Chondrocyte (in vitro differentiated cells): ENCODE measurements around the gene RECK. TPM values are rescaled to one million over a fixed set of nuclear protein-coding genes. Genes with fewer than 3 reads are reported as not detected.

Experiments
- DNase-seq: peaks from one replicate; pipeline ENCODE4 v3.0.0; 2021; ENCODE audit warnings: mixed read lengths, low spot score
- H3K27ac Mint-ChIP-seq: one replicate; pipeline ENCODE4 v1.8.0; 2021; ENCODE audit warnings: mild to moderate bottlenecking, moderate library complexity, mixed read lengths; ENCODE audit not compliant: unreplicated experiment
- H3K27me3 Mint-ChIP-seq: 2 replicates; pipeline ENCODE4 v1.8.0; 2021; ENCODE audit warnings: low read depth, mixed read lengths
- H3K36me3 Mint-ChIP-seq: 2 replicates; pipeline ENCODE4 v1.8.0; 2021; ENCODE audit warnings: low read depth, mixed read lengths
- H3K4me1 Mint-ChIP-seq: 2 replicates; pipeline ENCODE4 v1.8.0; 2021; ENCODE audit warnings: low read depth, mild to moderate bottlenecking, mixed read lengths
- H3K4me3 Mint-ChIP-seq: one replicate; pipeline ENCODE4 v1.8.0; 2021; ENCODE audit warnings: mild to moderate bottlenecking, moderate library complexity, mixed read lengths; ENCODE audit not compliant: unreplicated experiment
- H3K9me3 Mint-ChIP-seq: 2 replicates; pipeline ENCODE4 v1.8.0; 2021; ENCODE audit warnings: low read depth, mixed read lengths
- total RNA-seq: library from RNA; stranded (reverse); gene quantifications from 3 replicates; pipeline ENCODE4 v1.2.1, GENCODE V29; 2021
- TF ChIP-seq, protein P1 (sequence below): fragments of 200-600 bp; sonication (generic); IDR thresholded peaks from 2 replicates; pipeline ENCODE4 v1.5.0; 2021; ENCODE audit warnings: antibody characterized with exemption, mild to moderate bottlenecking, moderate library complexity

The RECK gene
- total RNA-seq, 1 donor from 2014 or later: 33.5 TPM

DNA sequence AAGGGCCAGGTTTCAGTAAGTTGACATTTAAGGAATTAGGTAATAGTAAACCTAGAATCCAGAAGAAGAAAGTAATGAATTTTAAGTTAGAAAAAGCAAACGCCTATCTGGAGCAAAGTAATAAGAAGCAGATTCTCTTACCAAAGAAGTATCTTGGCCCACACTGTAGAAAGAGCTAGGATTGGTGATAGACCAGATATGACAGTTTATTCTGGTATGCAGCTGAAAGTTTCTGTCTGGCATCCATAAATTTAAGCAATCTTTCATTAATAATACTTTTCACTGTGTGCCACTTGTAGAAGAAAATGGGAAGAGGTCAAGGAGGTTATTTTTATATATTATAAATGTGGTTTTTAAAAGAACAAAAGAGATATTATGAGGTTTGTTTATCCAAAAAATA, 3.0 kb downstream of the RECK start:
- Mint-ChIP-seq H3K27ac (peak overlapping the region; percentile 80), H3K4me1 (peaks cover 61% of the 10 kb centered on the region), H3K9me3 (peaks cover 4% of the 10 kb centered on the region), H3K36me3 (no peaks in the 10 kb centered on the region), H3K27me3 (no peaks in the 10 kb centered on the region), H3K4me3 (no peak overlapping the region)
- TF ChIP-seq, protein P1, sequence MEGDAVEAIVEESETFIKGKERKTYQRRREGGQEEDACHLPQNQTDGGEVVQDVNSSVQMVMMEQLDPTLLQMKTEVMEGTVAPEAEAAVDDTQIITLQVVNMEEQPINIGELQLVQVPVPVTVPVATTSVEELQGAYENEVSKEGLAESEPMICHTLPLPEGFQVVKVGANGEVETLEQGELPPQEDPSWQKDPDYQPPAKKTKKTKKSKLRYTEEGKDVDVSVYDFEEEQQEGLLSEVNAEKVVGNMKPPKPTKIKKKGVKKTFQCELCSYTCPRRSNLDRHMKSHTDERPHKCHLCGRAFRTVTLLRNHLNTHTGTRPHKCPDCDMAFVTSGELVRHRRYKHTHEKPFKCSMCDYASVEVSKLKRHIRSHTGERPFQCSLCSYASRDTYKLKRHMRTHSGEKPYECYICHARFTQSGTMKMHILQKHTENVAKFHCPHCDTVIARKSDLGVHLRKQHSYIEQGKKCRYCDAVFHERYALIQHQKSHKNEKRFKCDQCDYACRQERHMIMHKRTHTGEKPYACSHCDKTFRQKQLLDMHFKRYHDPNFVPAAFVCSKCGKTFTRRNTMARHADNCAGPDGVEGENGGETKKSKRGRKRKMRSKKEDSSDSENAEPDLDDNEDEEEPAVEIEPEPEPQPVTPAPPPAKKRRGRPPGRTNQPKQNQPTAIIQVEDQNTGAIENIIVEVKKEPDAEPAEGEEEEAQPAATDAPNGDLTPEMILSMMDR: no peak
- DNase-seq: no peak

DNA sequence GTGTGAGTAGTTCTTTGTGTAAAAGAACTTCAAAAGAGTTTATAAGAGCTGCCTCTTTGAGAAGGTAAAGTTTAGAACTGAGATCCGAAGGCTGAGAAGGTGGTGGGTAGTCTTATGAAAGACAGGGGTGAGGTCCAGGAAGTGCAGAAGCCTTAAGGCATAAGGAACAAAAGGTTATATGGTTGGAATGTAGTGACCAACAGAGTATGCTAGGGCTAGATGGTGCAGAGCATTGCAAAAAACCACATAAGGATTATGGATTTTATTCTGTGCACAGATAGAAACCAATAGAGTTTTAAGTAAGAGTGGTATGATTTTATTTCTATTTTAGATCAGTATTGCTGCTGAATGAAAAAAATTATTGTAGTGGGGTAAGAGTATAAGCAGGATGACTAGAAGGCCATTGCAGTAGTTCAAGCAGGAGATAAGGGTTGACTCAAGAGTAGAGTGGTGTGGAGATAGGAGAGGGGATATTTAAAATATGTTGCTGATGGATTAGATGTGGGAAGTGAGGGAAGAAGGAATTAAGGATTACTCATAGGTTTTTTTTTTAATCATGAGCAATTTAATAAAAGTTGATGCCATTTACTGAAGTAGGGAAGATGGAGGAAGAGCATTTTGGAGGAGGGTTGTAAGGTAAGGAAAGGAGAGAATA, 3.7 kb downstream of the RECK start:
- no peaks in the 10 kb centered on the region for H3K36me3 Mint-ChIP-seq
- TF ChIP-seq, protein P1: no peak

DNA sequence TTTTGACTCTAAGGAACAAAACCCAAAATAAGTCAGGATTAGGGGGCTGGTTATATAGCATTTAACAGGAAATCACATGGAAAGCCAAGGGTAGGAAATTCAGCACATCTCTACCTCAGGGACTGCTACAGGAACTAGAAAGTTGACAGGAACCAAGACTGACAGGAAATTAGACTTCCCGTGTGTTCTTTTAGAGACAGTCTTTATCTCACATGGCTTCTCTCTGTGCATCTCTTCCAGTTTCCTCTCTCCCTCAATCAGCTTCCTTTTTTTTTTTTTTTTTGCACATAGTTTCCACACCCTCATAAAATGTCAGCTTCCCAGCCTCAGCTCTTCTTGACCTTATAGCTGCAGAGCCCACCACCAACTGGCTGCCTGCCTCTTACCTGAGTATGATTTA, 4.8 kb downstream of the RECK start:
- H3K27ac Mint-ChIP-seq: peak overlapping the region; percentile 77
- no peaks in the 10 kb centered on the region for H3K27me3 Mint-ChIP-seq
- H3K36me3 Mint-ChIP-seq: no peaks in the 10 kb centered on the region
- H3K4me1 Mint-ChIP-seq: peaks cover 71% of the 10 kb centered on the region
- peaks cover 4% of the 10 kb centered on the region for H3K9me3 Mint-ChIP-seq
- TF ChIP-seq, protein P1: no peak
- no peak for DNase-seq
- H3K4me3 Mint-ChIP-seq: no peak overlapping the region

More for the DNA sequence above, 3.7 kb downstream of the RECK start:
- Mint-ChIP-seq H3K27ac (peak overlapping the region; percentile 76), H3K9me3 (peaks cover 4% of the 10 kb centered on the region), H3K4me1 (peaks cover 65% of the 10 kb centered on the region), H3K4me3 (no peak overlapping the region), H3K27me3 (no peaks in the 10 kb centered on the region)
- DNase-seq: no peak

DNA sequence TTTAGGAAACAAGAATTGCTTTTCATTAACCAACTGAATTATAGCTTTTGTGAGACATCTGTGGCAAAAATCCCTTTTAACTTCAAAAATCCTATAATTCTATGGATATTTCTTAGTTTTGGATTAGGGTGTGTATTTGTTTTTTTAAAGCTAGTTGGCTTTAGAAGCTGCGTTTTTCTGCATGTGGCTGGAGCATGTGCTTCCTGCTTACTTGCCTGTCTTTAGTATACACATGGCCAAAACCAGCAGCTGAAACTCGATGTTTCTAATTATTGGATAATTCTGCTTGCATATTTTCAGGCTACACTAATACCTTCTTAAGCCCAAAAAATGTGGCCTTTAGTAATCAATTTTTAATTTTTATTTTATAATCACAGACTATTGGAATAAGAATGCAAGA, 8.9 kb downstream of the RECK start:
- TF ChIP-seq, protein P1: no peak
- Mint-ChIP-seq H3K4me1 (peaks cover 42% of the 10 kb centered on the region), H3K27ac (no peak overlapping the region), H3K4me3 (no peak overlapping the region), H3K9me3 (peaks cover 4% of the 10 kb centered on the region), H3K36me3 (no peaks in the 10 kb centered on the region), H3K27me3 (no peaks in the 10 kb centered on the region)
- no peak for DNase-seq

DNA sequence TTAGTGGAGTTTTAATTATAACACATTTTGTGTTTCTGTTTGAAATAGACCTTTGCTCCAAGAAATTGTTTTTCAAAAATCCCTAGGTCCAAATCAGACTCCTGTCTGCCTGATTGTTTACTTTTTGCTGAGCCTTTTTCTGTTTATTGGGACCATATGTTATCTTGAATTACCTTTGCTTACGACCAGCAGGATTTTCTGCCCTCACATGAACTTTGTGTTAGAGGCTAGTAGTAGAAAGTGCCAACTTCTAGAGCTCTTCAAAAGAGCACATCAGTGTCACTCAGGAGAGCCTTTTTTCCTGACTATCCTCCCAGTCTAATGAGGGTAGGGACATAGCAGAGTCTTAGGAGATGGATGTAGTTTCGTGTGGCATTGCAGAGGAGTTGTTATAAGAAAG, 10.2 kb downstream of the RECK start:
- TF ChIP-seq, protein P1: no peak
- no peak for DNase-seq
- Mint-ChIP-seq H3K36me3 (no peaks in the 10 kb centered on the region), H3K9me3 (peaks cover 4% of the 10 kb centered on the region), H3K27me3 (no peaks in the 10 kb centered on the region), H3K4me3 (no peak overlapping the region), H3K27ac (no peak overlapping the region), H3K4me1 (peaks cover 30% of the 10 kb centered on the region)
